Stimulated activated CD4-positive, alpha-beta T cell treated with anti-CD3 and anti-CD28 coated beads, Interleukin-2, amount 100 ng/mL, for 24 hours (primary cell): Measurements from ENCODE around the gene ADD1.
"Not testable (repeated sequence)": the region's sequence is repeated elsewhere in the genome, so short reads cannot be mapped to it uniquely, and the experiment has no call there.

Source experiments
- DNase-seq, 2 donors: peaks; one replicate each; pipeline ENCODE4 v3.0.0-alpha.2; 2020

Gene ADD1

DNA sequence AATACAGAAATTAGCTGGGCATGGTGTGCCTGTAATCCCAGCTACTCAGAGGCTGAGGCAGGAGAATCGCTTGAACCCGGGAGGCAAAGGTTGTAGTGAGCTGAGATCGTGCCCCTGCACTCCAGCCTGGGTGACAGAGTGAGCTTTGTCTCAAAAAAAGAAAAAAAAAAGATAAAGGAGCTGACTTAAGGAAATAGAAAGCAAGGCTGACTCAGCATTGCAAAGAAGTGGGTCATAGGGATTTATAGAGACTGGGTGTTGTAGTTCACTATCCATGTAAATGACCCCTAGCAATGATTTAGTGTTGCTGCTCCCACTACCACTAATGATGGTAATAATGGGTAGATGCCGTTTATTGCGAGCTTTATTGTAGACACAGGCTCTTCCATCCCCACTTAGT lies 47.6 kb downstream of the ADD1 start:
- no peak for DNase-seq

DNA sequence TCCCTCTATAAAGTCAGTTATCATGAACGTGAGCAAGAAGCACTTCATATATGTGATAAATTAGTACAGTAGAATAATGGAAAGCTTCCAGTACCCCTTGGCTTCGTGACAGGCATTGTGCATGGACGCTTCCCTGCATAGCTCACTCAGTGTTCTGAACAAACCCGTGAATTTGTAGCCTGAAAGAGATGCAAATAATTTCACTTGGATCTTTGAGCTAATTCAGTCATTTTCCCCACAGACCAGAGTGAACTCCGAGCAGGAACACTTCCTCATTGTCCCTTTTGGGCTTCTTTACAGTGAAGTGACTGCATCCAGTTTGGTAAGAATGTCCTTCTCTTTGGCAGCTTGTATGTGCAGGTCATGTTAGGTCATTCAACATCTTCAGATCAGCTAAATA lies 50.1 kb downstream of the ADD1 start:
- no peak for DNase-seq

DNA sequence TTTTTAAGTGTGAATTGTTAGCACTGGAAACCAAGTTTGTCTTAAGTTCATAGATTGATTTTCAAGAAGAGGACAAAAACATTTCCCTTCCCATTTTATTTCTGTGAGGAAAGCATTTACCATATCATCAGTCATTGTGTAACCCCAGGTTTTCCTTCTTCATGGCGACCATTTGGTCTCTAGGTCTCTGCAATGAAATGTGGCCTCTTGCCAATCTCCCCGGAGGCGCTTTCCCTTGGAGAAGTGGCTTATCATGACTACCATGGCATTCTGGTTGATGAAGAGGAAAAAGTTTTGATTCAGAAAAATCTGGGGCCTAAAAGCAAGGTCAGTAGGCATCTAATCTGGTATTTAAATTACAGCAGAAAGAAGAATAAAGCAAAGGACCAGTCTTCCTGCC lies 54.4 kb downstream of the ADD1 start:
- DNase-seq, result no peak

DNA sequence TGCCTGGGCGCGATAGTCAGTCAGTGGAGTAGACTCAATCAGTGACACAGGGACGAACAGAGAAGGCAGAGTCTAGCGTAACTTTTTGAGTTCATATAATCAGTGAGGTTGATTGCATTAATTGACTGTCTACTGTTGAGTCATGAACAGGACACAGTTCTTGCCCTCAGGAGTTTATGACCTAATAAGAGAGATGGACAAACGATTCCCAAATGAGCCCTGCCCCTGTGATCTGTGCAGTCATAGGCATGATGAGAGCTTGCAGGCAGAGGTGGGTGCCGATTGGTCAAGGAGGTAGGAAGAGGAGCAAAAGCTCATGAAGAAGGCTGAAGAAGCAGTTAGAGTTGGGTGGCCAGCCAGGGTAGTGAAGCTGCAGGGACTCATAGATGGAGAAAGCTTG lies 57.1 kb downstream of the ADD1 start:
- no peak for DNase-seq

- no peak for DNase-seq
Measured at GRCh38 chr4:2901186-2901585, 57.5 kb downstream of the ADD1 start.

DNA sequence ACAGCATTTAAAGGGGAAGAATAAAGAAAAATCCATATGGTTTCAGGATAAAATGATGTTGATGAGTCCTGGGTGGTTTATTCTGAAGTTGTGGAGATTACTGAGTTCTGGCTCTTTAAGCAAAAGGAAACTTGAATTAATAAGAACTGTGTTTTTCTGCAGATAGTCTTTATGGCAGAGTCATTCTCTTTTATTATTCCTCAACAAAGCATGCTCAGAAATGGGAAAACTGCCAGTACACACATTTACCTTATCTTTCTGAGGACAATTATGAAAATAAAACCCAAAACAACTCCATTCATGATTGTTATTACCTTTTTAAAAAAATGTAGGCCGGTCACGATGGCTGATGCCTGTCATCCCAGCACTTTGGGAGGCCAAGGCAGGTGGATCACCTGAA lies 58.5 kb downstream of the ADD1 start:
- DNase-seq, result no peak

DNA sequence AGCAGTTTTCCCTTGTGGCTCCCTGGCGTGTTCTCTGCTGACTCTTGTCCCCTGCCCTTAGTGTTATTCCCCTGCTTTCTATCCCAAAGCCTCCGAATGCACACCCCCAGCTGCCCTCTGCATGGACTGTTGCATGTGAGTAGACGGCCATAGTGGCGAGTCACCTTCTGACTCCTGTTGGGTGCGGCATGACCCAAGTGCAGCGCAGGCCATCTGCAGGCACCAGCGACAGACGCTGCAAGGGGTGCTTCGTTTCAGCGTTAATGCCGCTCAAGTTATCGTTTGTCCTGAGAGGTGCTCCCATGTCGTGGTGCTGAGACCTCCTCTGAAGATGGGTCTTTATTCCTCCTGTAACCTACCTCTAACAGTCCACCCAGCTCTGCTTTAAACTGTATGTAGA lies 61.9 kb downstream of the ADD1 start:
- DNase-seq, result no peak

- DNase-seq, result no peak
Measured at GRCh38 chr4:2906218-2906617, 62.6 kb downstream of the ADD1 start.

DNA sequence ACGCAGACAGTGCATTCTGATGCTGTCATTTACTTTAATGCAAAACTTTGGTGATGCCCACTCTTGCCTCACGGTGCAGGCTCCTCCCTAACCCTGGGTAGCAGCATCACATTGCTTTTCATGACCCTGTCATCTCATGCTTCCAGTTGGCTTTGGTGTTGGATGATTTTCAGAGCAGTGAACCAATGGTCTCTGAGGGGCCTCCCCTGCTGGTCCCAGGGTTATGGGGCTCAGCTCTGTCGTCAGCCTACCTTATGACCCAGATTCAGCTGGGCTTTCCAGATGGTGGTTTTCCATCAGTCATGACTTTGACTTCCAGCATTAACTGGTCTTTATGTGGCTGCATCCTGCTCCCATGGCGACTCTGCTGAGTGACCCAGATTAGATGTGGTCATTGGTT lies 63.6 kb downstream of the ADD1 start:
- DNase-seq, result no peak

GRCh38 chr4:2907706-2908293 lies 64.2 kb downstream of the ADD1 start:
- DNase-seq, result no peak

GRCh38 chr4:2908686-2909085 lies 65.0 kb downstream of the ADD1 start:
- no peak for DNase-seq

DNA sequence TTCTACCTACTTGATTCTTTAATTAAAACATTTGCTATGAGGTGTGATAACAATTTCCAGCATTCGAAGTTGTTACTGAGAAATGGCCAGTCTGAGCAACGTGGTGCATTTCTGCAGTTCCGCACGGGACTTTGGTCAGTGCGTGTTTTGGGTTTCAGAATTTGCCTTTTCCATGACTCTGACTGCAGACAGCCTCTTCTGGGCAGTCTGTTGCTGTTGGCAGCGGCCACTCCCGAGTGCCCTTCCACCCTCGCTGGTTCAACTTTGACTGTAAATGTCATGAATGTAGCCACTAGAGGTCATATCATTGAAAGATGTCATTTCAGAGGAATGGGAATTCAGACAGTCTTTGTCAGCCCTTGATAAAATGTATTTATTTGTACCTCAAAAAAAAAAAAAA lies 65.9 kb downstream of the ADD1 start:
- no peak for DNase-seq

DNA sequence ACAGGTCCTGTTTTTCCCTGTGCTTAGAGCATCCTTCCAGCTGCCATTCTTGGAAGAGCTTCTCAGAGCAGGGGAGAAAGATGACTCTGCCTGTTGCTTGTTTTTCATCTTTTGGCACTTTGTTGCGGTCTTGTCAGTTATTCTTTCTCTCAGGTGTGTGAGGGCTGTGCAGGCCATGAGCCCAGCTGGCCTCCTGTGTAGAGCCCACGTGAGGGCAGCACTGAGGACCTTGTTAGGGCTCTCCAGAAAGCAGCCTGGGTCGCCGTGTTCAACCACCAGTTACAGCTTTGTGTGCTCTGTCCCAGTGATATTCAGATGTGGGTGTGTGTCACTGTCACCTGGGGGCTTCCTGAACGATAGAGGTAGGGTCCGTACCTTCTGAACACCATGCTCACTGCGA lies 66.8 kb downstream of the ADD1 start:
- no peak for DNase-seq

DNA sequence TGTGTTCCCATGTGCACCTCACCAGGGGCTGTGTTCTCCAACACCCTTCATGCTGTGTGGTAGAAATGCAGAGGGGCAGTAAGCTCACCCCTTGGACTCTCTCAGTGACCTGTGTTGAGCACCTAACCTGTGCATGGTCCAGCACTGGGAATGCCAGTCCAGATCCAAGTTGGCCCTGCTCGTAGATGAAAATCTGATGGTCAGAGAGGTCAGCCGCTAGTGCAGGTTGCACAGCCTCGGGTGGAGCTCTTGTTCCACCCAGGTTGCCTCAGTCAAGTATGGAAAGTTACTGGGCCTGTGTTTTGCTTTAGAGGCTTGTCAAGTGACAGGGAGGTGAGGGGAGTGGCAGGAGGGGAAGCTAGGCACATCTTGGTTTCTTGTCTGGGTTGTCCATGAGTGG lies 68.2 kb downstream of the ADD1 start:
- no peak for DNase-seq

GRCh38 chr4:2913168-2913567 lies 69.5 kb downstream of the ADD1 start:
- DNase-seq, result no peak

DNA sequence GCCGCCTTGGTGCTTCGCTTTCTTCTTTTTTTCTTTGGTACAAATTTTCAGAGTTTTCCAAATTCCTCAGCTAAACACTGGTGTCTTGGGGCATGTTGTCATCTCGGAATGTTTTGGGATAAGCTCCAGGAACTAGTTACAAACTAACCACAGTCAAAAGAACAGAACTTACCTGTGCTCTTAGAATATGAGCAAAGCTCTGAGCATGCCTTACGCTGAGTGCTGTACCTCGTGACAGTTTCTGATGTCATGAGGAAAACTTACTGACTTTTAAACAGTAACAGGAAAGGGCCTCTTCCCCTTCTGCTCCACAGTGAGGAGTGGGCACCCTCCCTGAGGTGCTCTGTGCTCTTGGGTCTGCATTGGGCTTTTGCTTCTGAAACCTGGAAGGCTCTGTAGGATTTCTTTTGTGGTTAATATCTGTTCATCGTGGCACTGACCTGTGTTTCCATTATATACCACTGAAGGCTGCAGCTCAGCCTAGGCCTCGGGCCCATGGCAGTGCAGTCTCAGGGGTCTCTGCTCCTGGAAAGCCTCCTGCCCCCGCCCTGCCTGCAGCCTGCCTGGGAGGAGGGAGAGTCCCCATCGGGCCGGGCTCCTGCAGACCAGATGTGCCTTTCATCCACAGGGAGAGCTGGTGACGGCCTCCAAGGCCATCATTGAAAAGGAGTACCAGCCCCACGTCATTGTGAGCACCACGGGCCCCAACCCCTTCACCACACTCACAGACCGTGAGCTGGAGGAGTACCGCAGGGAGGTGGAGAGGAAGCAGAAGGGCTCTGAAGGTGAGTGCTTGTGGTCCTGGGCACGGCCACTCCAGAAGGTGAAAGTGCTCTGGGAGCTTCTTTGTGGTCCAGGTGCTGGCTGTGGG lies 70.8 kb downstream of the ADD1 start:
- DNase-seq, result no peak

- DNase-seq, result no peak
Measured at GRCh38 chr4:2915789-2916188, 72.1 kb downstream of the ADD1 start.

- DNase-seq, result not testable (repeated sequence)
Measured at GRCh38 chr4:2916696-2917095, 73.1 kb downstream of the ADD1 start.

GRCh38 chr4:2918300-2918699 lies 74.7 kb downstream of the ADD1 start:
- not testable (repeated sequence) for DNase-seq

- DNase-seq, result not testable (repeated sequence)
Measured at GRCh38 chr4:2918714-2919113, 75.1 kb downstream of the ADD1 start.

- not testable (repeated sequence) for DNase-seq
Measured at GRCh38 chr4:2922453-2923101, 78.9 kb downstream of the ADD1 start.

- DNase-seq, result no peak
Measured at GRCh38 chr4:2923141-2923551, 79.5 kb downstream of the ADD1 start.

- no peak for DNase-seq
Measured at GRCh38 chr4:2923668-2924173, 80.1 kb downstream of the ADD1 start.

- no peak for DNase-seq
Measured at GRCh38 chr4:2924286-2924685, 80.6 kb downstream of the ADD1 start.
